ENCODE results near the gene CCK. TPM values are rescaled to one million over a fixed set of nuclear protein-coding genes. Genes with fewer than 3 reads are reported as not detected.

The CCK gene, protein sequence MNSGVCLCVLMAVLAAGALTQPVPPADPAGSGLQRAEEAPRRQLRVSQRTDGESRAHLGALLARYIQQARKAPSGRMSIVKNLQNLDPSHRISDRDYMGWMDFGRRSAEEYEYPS
- not detected in 2 replicates for polyA plus RNA-seq
- not detected in 2 replicates for polyA minus RNA-seq

DNA sequence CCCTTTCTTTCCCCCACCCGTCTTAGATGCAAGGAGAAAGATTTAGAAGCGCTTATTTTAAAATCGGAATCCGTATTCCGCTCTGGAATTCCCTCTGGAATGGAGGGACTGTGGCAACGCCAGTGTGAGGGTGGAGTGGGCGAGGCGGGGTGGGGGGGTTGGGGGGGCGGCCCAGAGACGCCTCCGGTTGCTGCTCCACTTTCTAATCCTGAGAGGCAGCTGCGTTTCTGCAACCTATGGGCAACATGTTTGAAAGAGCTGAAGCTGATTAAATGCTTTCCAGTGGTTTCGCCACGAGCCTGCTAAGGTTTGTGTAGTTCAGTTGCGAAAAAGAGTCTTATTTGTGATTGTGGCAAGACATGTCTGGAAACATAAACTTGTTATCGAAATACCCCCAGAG lies at the start of gene CCK:
TSS of gene CCK (minus strand) at position 101 of the 400 bp plus-strand sequence. CDS start 2,555 bp downstream, outside the sequence.
- H3K4me3 ChIP-seq (ENCODE audit: low read length), result no peak within 1 kb of the TSS
- no peak within 1 kb of the TSS for H3K27ac ChIP-seq (ENCODE audit: low read length)
- H3K27me3 ChIP-seq (ENCODE audit: insufficient read depth, low read depth, low read length), result peaks cover 30% of the 10 kb centered on the region
- H3K9ac ChIP-seq (ENCODE audit: low read length), result no peak within 1 kb of the TSS
- TF ChIP-seq POLR2AphosphoS5 (IDR thresholded peaks at IDR 0.05) (no peak), EP300 (conservative IDR thresholded peaks at IDR 0.05; ENCODE audit: poor library complexity, severe bottlenecking) (no peak), MXI1 (conservative IDR thresholded peaks at IDR 0.05; ENCODE audit: poor library complexity, severe bottlenecking) (no peak), RAD21 (conservative IDR thresholded peaks at IDR 0.05) (no peak), TAF1 (IDR thresholded peaks at IDR 0.05; ENCODE audit: low read depth) (no peak), EZH2 (IDR thresholded peaks at IDR 0.05; ENCODE audit: borderline replicate concordance, insufficient read depth, low read length, poor library complexity, severe bottlenecking) (no peak), SMC3 (conservative IDR thresholded peaks at IDR 0.05; ENCODE audit: poor library complexity) (no peak), REST (IDR thresholded peaks at IDR 0.05; ENCODE audit: borderline replicate concordance) (no peak)
- TF ChIP-seq, protein P1, sequence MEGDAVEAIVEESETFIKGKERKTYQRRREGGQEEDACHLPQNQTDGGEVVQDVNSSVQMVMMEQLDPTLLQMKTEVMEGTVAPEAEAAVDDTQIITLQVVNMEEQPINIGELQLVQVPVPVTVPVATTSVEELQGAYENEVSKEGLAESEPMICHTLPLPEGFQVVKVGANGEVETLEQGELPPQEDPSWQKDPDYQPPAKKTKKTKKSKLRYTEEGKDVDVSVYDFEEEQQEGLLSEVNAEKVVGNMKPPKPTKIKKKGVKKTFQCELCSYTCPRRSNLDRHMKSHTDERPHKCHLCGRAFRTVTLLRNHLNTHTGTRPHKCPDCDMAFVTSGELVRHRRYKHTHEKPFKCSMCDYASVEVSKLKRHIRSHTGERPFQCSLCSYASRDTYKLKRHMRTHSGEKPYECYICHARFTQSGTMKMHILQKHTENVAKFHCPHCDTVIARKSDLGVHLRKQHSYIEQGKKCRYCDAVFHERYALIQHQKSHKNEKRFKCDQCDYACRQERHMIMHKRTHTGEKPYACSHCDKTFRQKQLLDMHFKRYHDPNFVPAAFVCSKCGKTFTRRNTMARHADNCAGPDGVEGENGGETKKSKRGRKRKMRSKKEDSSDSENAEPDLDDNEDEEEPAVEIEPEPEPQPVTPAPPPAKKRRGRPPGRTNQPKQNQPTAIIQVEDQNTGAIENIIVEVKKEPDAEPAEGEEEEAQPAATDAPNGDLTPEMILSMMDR (IDR thresholded peaks at IDR 0.05; ENCODE audit: poor library complexity, severe bottlenecking), result no peak
- no peak within 1 kb of the TSS for H2AFZ ChIP-seq (ENCODE audit: low read depth, low read length)
- H3K4me2 ChIP-seq (ENCODE audit: low read length), result no peak within 1 kb of the TSS
- H3F3A ChIP-seq (ENCODE audit: insufficient read depth, low read length, poor library complexity, severe bottlenecking), result no peaks in the 10 kb centered on the region
- H3K9me2 ChIP-seq (ENCODE audit: insufficient read depth, low read length), result no peaks in the 10 kb centered on the region
- no peaks in the 10 kb centered on the region for H3K79me2 ChIP-seq (replicated peaks; ENCODE audit: insufficient read depth, low read length)
- H3K36me3 ChIP-seq (ENCODE audit: insufficient read depth, low read length), result no peaks in the 10 kb centered on the region
- no peaks in the 10 kb centered on the region for H3K9me3 ChIP-seq (ENCODE audit: low read length)
- H4K20me1 ChIP-seq (ENCODE audit: insufficient read depth), result no peaks in the 10 kb centered on the region

- Histone ChIP-seq H3K27me3 (ENCODE audit: insufficient read depth, low read depth, low read length) (no peaks in the 10 kb centered on the region), H3F3A (ENCODE audit: insufficient read depth, low read length, poor library complexity, severe bottlenecking) (no peaks in the 10 kb centered on the region), H3K9me2 (ENCODE audit: insufficient read depth, low read length) (no peaks in the 10 kb centered on the region), H3K79me2 (replicated peaks; ENCODE audit: insufficient read depth, low read length) (no peaks in the 10 kb centered on the region), H4K20me1 (ENCODE audit: insufficient read depth) (no peaks in the 10 kb centered on the region), H3K9me3 (ENCODE audit: low read length) (peaks cover 4% of the 10 kb centered on the region), H3K9ac (ENCODE audit: low read length) (no peak overlapping the region), H3K36me3 (ENCODE audit: insufficient read depth, low read length) (no peaks in the 10 kb centered on the region), H2AFZ (ENCODE audit: low read depth, low read length) (no peak overlapping the region), H3K27ac (ENCODE audit: low read length) (no peak overlapping the region), H3K4me2 (ENCODE audit: low read length) (no peak overlapping the region), H3K4me3 (ENCODE audit: low read length) (no peak overlapping the region)
- TF ChIP-seq MXI1 (conservative IDR thresholded peaks at IDR 0.05; ENCODE audit: poor library complexity, severe bottlenecking) (no peak), EP300 (conservative IDR thresholded peaks at IDR 0.05; ENCODE audit: poor library complexity, severe bottlenecking) (no peak), SMC3 (conservative IDR thresholded peaks at IDR 0.05; ENCODE audit: poor library complexity) (no peak), REST (IDR thresholded peaks at IDR 0.05; ENCODE audit: borderline replicate concordance) (no peak), RAD21 (conservative IDR thresholded peaks at IDR 0.05) (no peak), TAF1 (IDR thresholded peaks at IDR 0.05; ENCODE audit: low read depth) (no peak), EZH2 (IDR thresholded peaks at IDR 0.05; ENCODE audit: borderline replicate concordance, insufficient read depth, low read length, poor library complexity, severe bottlenecking) (no peak), POLR2AphosphoS5 (IDR thresholded peaks at IDR 0.05) (no peak)
- TF ChIP-seq, protein P1 (IDR thresholded peaks at IDR 0.05; ENCODE audit: poor library complexity, severe bottlenecking), result no peak
Measured at GRCh38 chr3:42314411-42314810, 48.4 kb upstream of the CCK start.
